Activated naive CD8-positive, alpha-beta T cell treated with anti-CD3 and anti-CD28 coated beads, Interleukin-2, amount 50 U/mL, for 24 hours (primary cell): ENCODE measurements around the gene SRSF12.

ENCODE experiments used
- ATAC-seq: fragments of 150-1000 bp; cut with Tn5 transposase; one replicate; pipeline ENCODE4 v1.10.0; 2021
- DNase-seq: peaks from one replicate; pipeline ENCODE4 v3.0.0; 2021
- H3K27ac Mint-ChIP-seq: one replicate; pipeline ENCODE4 v1.8.0; 2021; ENCODE audit warnings: mild to moderate bottlenecking, mixed read lengths
- H3K27me3 Mint-ChIP-seq: one replicate; pipeline ENCODE4 v1.8.0; 2021; ENCODE audit warnings: mixed read lengths
- H3K36me3 Mint-ChIP-seq: one replicate; pipeline ENCODE4 v1.8.0; 2021; ENCODE audit warnings: low read depth, mixed read lengths
- H3K4me1 Mint-ChIP-seq: one replicate; pipeline ENCODE4 v1.8.0; 2021; ENCODE audit warnings: mixed read lengths
- H3K4me3 Mint-ChIP-seq: one replicate; pipeline ENCODE4 v1.8.0; 2021; ENCODE audit warnings: mild to moderate bottlenecking, moderate library complexity, mixed read lengths
- H3K9me3 Mint-ChIP-seq: one replicate; pipeline ENCODE4 v1.8.0; 2021; ENCODE audit warnings: mixed read lengths

Gene SRSF12

GRCh38 chr6:89047473-89047872, 70.4 kb downstream of the SRSF12 start:
- no peaks in the 10 kb centered on the region for H3K27me3 Mint-ChIP-seq
- DNase-seq (no peak), ATAC-seq (no peak)
- H3K36me3 Mint-ChIP-seq, result no peaks in the 10 kb centered on the region
- H3K4me3 Mint-ChIP-seq, result no peak overlapping the region
- no peak overlapping the region for H3K27ac Mint-ChIP-seq
- H3K4me1 Mint-ChIP-seq, result peaks cover 14% of the 10 kb centered on the region
- H3K9me3 Mint-ChIP-seq, result no peaks in the 10 kb centered on the region
